Upper lobe of left lung (tissue), 6 donors: ENCODE measurements around the gene FMO3. TPM values are rescaled to one million over a fixed set of nuclear protein-coding genes. Genes with fewer than 3 reads are reported as not detected.

Experiments
- ATAC-seq, 2 donors: fragments of 200-7000 bp; cut with Tn5 transposase; one replicate each; pipeline ENCODE4 v1.9.1; 2022; ENCODE audit warnings: mild to moderate bottlenecking in 2 of 2, moderate library complexity in 2 of 2; ENCODE audit not compliant: low FRiP score in 2 of 2
- DNase-seq, 2 donors: peaks; one replicate each; pipeline ENCODE4 v3.0.0-alpha.2; 2019 to 2020
- H3K27ac ChIP-seq, 4 donors: fragments of 200-600 bp; sonication (generic); one replicate each; pipeline ENCODE4 v1.5.1; 2016 to 2019
- H3K27me3 ChIP-seq, 4 donors: fragments of 200-600 bp; sonication (generic); one replicate each; pipeline ENCODE4 v1.5.1; 2017 to 2019
- H3K36me3 ChIP-seq, 4 donors: fragments of 200-600 bp; sonication (generic); one replicate each; pipeline ENCODE4 v1.5.1; 2016 to 2019
- H3K4me1 ChIP-seq, 4 donors: fragments of 200-600 bp; sonication (generic); one replicate each; pipeline ENCODE4 v1.5.1; 2018 to 2019
- H3K4me3 ChIP-seq, 4 donors: fragments of 200-600 bp; sonication (generic); one replicate each; pipeline ENCODE4 v1.5.1; 2017 to 2019; ENCODE audit warnings: mild to moderate bottlenecking in 2 of 4, moderate library complexity in 1 of 4
- H3K9me3 ChIP-seq, 4 donors: fragments of 200-600 bp; sonication (generic); one replicate each; pipeline ENCODE4 v1.5.1; 2018 to 2019
- CTCF ChIP-seq, 6 experiments: fragments of 450-650 bp in 4 of 6; fragments of 200-600 bp in 2 of 6; sonication (generic) in 2 of 6; IDR thresholded peaks; one replicate each; pipeline ENCODE4 v1.5.1; 2016 to 2019; ENCODE audit warnings: antibody characterized with exemption in 6 of 6
- EP300 ChIP-seq, 4 donors: sonication (generic); formaldehyde crosslinking; IDR thresholded peaks; one replicate each; pipeline ENCODE4 v1.5.1; 2017; ENCODE audit warnings: antibody characterized with exemption in 4 of 4, control low read depth in 2 of 4
- POLR2A ChIP-seq, 4 donors: fragments of 450-650 bp; IDR thresholded peaks; one replicate each; pipeline ENCODE4 v1.5.1; 2016 to 2017; ENCODE audit warnings: antibody characterized with exemption in 4 of 4, mild to moderate bottlenecking in 2 of 4
- POLR2AphosphoS5 ChIP-seq, 2 donors: sonication (generic); formaldehyde crosslinking; IDR thresholded peaks; one replicate each; pipeline ENCODE4 v1.5.1; 2017; ENCODE audit warnings: antibody characterized with exemption in 2 of 2
- WGBS, 2 donors: methylation state at CpG; one replicate each; pipeline ENCODE4 v1.1.5; 2017 to 2018; 5-methylcytosine and 5-hydroxymethylcytosine counted together
- total RNA-seq, 6 donors: library from RNA; depleted of rRNA in 4 of 6; stranded (reverse); fragments of >200 nt in 4 of 6; gene quantifications; one replicate each; pipeline versions ENCODE4 v1.1.0 to v1.2.1, GENCODE V29; 2016 to 2021
- donor health status: DM: no; HTN: no; CAD: no; lungs with moderate emphysema.
- donor health status: DM: no; HTN: yes; CAD: no; lungs with severe emphysema.

Gene FMO3
- 10 to 100 TPM in 5 of 6 donors, 1 to 10 TPM in 1; 9.1 to 16.7 (median 13.5) TPM for total RNA-seq

- DNase-seq (no peak), ATAC-seq (no peak)
- H3K4me1 ChIP-seq: no peaks in the 10 kb centered on the region
- peak within 1 kb of the TSS in 1 of 4 donors; percentile 12 for H3K4me3 ChIP-seq
- no peak for TF ChIP-seq EP300 (IDR thresholded peaks at IDR 0.05)
- TF ChIP-seq POLR2A (IDR thresholded peaks at IDR 0.05): no peak
- TF ChIP-seq POLR2AphosphoS5 (IDR thresholded peaks at IDR 0.05): no peak
- no peak for TF ChIP-seq CTCF (IDR thresholded peaks at IDR 0.05)
- no peaks in the 10 kb centered on the region for H3K27me3 ChIP-seq
- no peaks in the 10 kb centered on the region for H3K36me3 ChIP-seq
- no peaks in the 10 kb centered on the region for H3K9me3 ChIP-seq
- 90 to 94% methylated on average over 5 of the region's 5 CpGs for WGBS, 2 donors
- no peak within 1 kb of the TSS for H3K27ac ChIP-seq
These were observed at the start of gene FMO3 for GRCh38 chr1:171090604-171091003. Gene FMO3 (plus strand): TSS chr1:171090905. CDS start chr1:171092659, 1,754 bp downstream.

GRCh38 chr1:171048014-171048413 lies 42.7 kb upstream of the FMO3 start:
- DNase-seq (no peak), ATAC-seq (no peak)
- no peak overlapping the region for H3K4me3 ChIP-seq
- 60 to 85% methylated on average over 2 of the region's 2 CpGs for WGBS, 2 donors
- no peaks in the 10 kb centered on the region for H3K9me3 ChIP-seq
- H3K27ac ChIP-seq: no peak overlapping the region
- TF ChIP-seq EP300 (IDR thresholded peaks at IDR 0.05) (no peak), CTCF (IDR thresholded peaks at IDR 0.05) (no peak), POLR2AphosphoS5 (IDR thresholded peaks at IDR 0.05) (no peak), POLR2A (IDR thresholded peaks at IDR 0.05) (no peak)
- no peaks in the 10 kb centered on the region for H3K4me1 ChIP-seq
- H3K36me3 ChIP-seq: no peaks in the 10 kb centered on the region
- H3K27me3 ChIP-seq: no peaks in the 10 kb centered on the region

- H3K36me3 ChIP-seq: no peaks in the 10 kb centered on the region
- DNase-seq (no peak), ATAC-seq (peak in 1 of 2 donors; percentile 26)
- no peak overlapping the region for H3K4me3 ChIP-seq
- 64% methylated on average over 2 of the region's 2 CpGs; no CpG with 5 or more reads in 1 of the 2 donors for WGBS, 2 donors
- H3K4me1 ChIP-seq: no peaks in the 10 kb centered on the region
- TF ChIP-seq EP300 (IDR thresholded peaks at IDR 0.05) (no peak), POLR2AphosphoS5 (IDR thresholded peaks at IDR 0.05) (no peak), POLR2A (IDR thresholded peaks at IDR 0.05) (no peak), CTCF (IDR thresholded peaks at IDR 0.05) (no peak)
- H3K27ac ChIP-seq: no peak overlapping the region
- H3K27me3 ChIP-seq: no peaks in the 10 kb centered on the region
- H3K9me3 ChIP-seq: no peaks in the 10 kb centered on the region
These were observed 37.7 kb upstream of the FMO3 start for GRCh38 chr1:171052977-171053376.

GRCh38 chr1:171055966-171056643 lies 34.6 kb upstream of the FMO3 start:
- WGBS, 2 donors: 88 to 92% methylated on average over 2 to 3 of the region's 3 CpGs
- no peak overlapping the region for H3K4me3 ChIP-seq
- no peaks in the 10 kb centered on the region for H3K4me1 ChIP-seq
- TF ChIP-seq CTCF (IDR thresholded peaks at IDR 0.05): no peak
- no peak for TF ChIP-seq POLR2AphosphoS5 (IDR thresholded peaks at IDR 0.05)
- TF ChIP-seq EP300 (IDR thresholded peaks at IDR 0.05): no peak
- TF ChIP-seq POLR2A (IDR thresholded peaks at IDR 0.05): no peak
- no peaks in the 10 kb centered on the region for H3K36me3 ChIP-seq
- H3K9me3 ChIP-seq: no peaks in the 10 kb centered on the region
- no peak overlapping the region for H3K27ac ChIP-seq
- DNase-seq: peak in 1 of 2 donors; percentile 3
- ATAC-seq: no peak
- no peaks in the 10 kb centered on the region for H3K27me3 ChIP-seq
